Daoy (cell line): ENCODE results near the gene NPR3. TPM values are rescaled to one million over a fixed set of nuclear protein-coding genes. Genes with fewer than 3 reads are reported as not detected.

Source experiments
- DNase-seq: peaks from one replicate; pipeline ENCODE4 v3.0.0-alpha.2; 2015; ENCODE audit warnings: low read depth
- total RNA-seq: library from RNA; depleted of rRNA; stranded (reverse); fragments of >200 nt; shearing (Covaris generic); gene quantifications from 2 replicates; pipeline ENCODE4 v1.2.3, GENCODE V29; 2014; rRNA removed

The NPR3 gene
- total RNA-seq, 1 experiment from 2014 or later, result 0.86 TPM

- no peak for DNase-seq
Measured at GRCh38 chr5:32808783-32809182, 97.7 kb downstream of the NPR3 start.

GRCh38 chr5:32810804-32811203 lies 99.7 kb downstream of the NPR3 start:
- no peak for DNase-seq

- no peak for DNase-seq
Measured at GRCh38 chr5:32812399-32812798, 101.3 kb downstream of the NPR3 start.

GRCh38 chr5:32814141-32814540 lies 103.0 kb downstream of the NPR3 start:
- DNase-seq, result no peak

- DNase-seq, result no peak
Measured at GRCh38 chr5:32814620-32815019, 103.5 kb downstream of the NPR3 start.

- DNase-seq, result no peak
Measured at GRCh38 chr5:32827981-32828380, 116.9 kb downstream of the NPR3 start.

GRCh38 chr5:32828492-32828891 lies 117.4 kb downstream of the NPR3 start:
- no peak for DNase-seq

- no peak for DNase-seq
Measured at GRCh38 chr5:32831624-32832023, 120.5 kb downstream of the NPR3 start.

GRCh38 chr5:32833127-32833526 lies 122.0 kb downstream of the NPR3 start:
- no peak for DNase-seq

GRCh38 chr5:32833663-32834062 lies 122.5 kb downstream of the NPR3 start:
- DNase-seq, result no peak

GRCh38 chr5:32834251-32834650 lies 123.1 kb downstream of the NPR3 start:
- DNase-seq, result no peak

- DNase-seq, result no peak
Measured at GRCh38 chr5:32836176-32836575, 125.1 kb downstream of the NPR3 start.

GRCh38 chr5:32837211-32837610 lies 126.1 kb downstream of the NPR3 start:
- no peak for DNase-seq

GRCh38 chr5:32839106-32839505 lies 128.0 kb downstream of the NPR3 start:
- DNase-seq, result no peak

GRCh38 chr5:32840606-32841005 lies 129.5 kb downstream of the NPR3 start:
- no peak for DNase-seq

Other genes with a start within 250 kb of the NPR3 start
- gene SUB1, start 125.8 kb upstream of the NPR3 start, total RNA-seq, result 353 and 407 TPM in 2 replicates